IMR-90 (cell line): ENCODE data around the gene SCAF4.

Experiments
- POLR2A ChIP-seq: IDR thresholded peaks from 2 replicates; pipeline ENCODE4 v1.6.1; 2012; ENCODE audit warnings: mild to moderate bottlenecking, low read depth, low read length
- TF ChIP-seq, protein P1 (sequence below): conservative IDR thresholded peaks from 2 replicates; pipeline ENCODE4 v1.5.1; 2012; ENCODE audit warnings: mild to moderate bottlenecking, low read depth, low read length, improper control_type of control experiment

DNA sequence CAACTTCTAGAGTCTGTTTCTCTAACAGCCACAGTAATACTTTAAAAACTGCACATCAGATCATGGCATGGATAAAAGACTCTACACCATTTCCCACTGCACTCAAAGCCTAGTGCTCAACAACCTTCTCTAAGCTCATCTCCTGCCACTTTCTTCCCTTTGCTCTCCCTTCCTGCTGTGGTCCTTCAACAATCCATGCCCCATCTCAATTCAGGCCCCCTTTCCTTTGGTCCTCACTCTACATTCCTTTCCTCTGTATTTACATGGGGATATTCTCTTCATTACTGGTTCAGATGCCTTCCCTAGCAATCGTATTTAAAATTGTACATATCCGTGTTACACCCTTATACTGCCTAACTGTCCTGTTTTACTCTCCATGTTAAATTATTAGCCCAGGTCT lies 53.4 kb downstream of the SCAF4 start:
- no peak for TF ChIP-seq POLR2A
- TF ChIP-seq, protein P1, sequence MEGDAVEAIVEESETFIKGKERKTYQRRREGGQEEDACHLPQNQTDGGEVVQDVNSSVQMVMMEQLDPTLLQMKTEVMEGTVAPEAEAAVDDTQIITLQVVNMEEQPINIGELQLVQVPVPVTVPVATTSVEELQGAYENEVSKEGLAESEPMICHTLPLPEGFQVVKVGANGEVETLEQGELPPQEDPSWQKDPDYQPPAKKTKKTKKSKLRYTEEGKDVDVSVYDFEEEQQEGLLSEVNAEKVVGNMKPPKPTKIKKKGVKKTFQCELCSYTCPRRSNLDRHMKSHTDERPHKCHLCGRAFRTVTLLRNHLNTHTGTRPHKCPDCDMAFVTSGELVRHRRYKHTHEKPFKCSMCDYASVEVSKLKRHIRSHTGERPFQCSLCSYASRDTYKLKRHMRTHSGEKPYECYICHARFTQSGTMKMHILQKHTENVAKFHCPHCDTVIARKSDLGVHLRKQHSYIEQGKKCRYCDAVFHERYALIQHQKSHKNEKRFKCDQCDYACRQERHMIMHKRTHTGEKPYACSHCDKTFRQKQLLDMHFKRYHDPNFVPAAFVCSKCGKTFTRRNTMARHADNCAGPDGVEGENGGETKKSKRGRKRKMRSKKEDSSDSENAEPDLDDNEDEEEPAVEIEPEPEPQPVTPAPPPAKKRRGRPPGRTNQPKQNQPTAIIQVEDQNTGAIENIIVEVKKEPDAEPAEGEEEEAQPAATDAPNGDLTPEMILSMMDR, result no peak
